HCT116 (cell line): ENCODE results near the gene PLRG1. TPM values are rescaled to one million over a fixed set of nuclear protein-coding genes. Genes with fewer than 3 reads are reported as not detected.

Experiments used
- ATAC-seq: fragments of 200-7000 bp; cut with Tn5 transposase; 2 replicates; pipeline ENCODE4 v1.9.1; 2020; ENCODE audit warnings: mild to moderate bottlenecking, moderate library complexity
- BruUV-seq: library from RNA; stranded (reverse); fragments of 400-500 nt; replicated peaks from 2 replicates; lab custom pipeline; 2021; lab: Mats Ljungman, UMichigan
- CTCF ChIA-PET: fragments of 300-600 bp; sonication (Branson Sonifier 250); formaldehyde crosslinking; loops from one replicate; lab custom pipeline; 2021; ENCODE audit warnings: antibody characterized with exemption; lab: Charles Lee
- POLR2A ChIA-PET: fragments of 300-600, 350-600 bp; sonication (Branson Sonifier 250); formaldehyde crosslinking; loops from one replicate; lab custom pipeline; 2021; ENCODE audit warnings: antibody characterized with exemption; lab: Charles Lee
- RAD21 ChIA-PET, 2 experiments: fragments of 300-600 bp; sonication (Branson Sonifier 250); formaldehyde crosslinking; loops; one replicate each; lab custom pipeline; 2023; ENCODE audit warnings: low total read pairs in 2 of 2; ENCODE audit not compliant: uncharacterized antibody in 2 of 2, unreplicated experiment in 2 of 2, low non-redundant PET in 1 of 2; lab: Charles Lee
- DNase-seq: peaks from one replicate; pipeline ENCODE4 v3.0.0-alpha.2; 2010; ENCODE audit warnings: low read depth, low spot score
- H2AFZ ChIP-seq: fragments of 200-600 bp; shearing (Covaris generic), sonication (generic); 2 replicates; pipeline ENCODE4 v1.6.1; 2017; ENCODE audit warnings: low read depth, mixed run types, mixed read lengths, antibody characterized with exemption, low read length; ENCODE audit not compliant: poor library complexity, severe bottlenecking
- H3K27ac ChIP-seq: 2 replicates; pipeline ENCODE4 v1.5.1; 2012; ENCODE audit warnings: low read depth, low read length
- H3K27me3 ChIP-seq: fragments of 200-600 bp; sonication (generic); 2 replicates; pipeline ENCODE4 v1.6.1; 2016; ENCODE audit warnings: mixed run types, low read length, mixed read lengths; ENCODE audit not compliant: insufficient read depth
- H3K36me3 ChIP-seq, 2 experiments: fragments of 200-500 bp in 1 of 2; fragments of 200-600 bp in 1 of 2; sonication (Bioruptor generic) in 1 of 2; sonication (generic) in 1 of 2; 2 replicates each; pipeline versions ENCODE4 v1.5.1 to v1.6.1; 2014 to 2016; ENCODE audit warnings: low read length in 2 of 2, inconsistent platforms in 1 of 2, mixed read lengths in 1 of 2, mixed run types in 1 of 2; ENCODE audit not compliant: insufficient read depth in 2 of 2, control insufficient read depth in 1 of 2
- H3K4me1 ChIP-seq, 2 experiments: fragments of 200-600 bp in 1 of 2; sonication (generic) in 1 of 2; 2 replicates each; pipeline versions ENCODE4 v1.5.1 to v1.6.1; 2012 to 2017; ENCODE audit warnings: low read length in 2 of 2, inconsistent platforms in 1 of 2, mild to moderate bottlenecking in 1 of 2, mixed read lengths in 1 of 2, mixed run types in 1 of 2, moderate library complexity in 1 of 2; ENCODE audit not compliant: insufficient read depth in 2 of 2, control insufficient read depth in 1 of 2
- H3K4me2 ChIP-seq: fragments of 200-600 bp; sonication (generic); 2 replicates; pipeline ENCODE4 v1.6.1; 2017; ENCODE audit warnings: mixed run types, low read length, mixed read lengths
- H3K4me3 ChIP-seq, 2 experiments: fragments of 200-600 bp in 1 of 2; sonication (generic) in 1 of 2; replicated peaks in 1 of 2; 2 replicates each; pipeline ENCODE4 v1.5.1; 2011 to 2016; ENCODE audit warnings: low read length in 2 of 2, control low read depth in 1 of 2, low read depth in 1 of 2, mild to moderate bottlenecking in 1 of 2, mixed read lengths in 1 of 2, mixed run types in 1 of 2
- H3K79me2 ChIP-seq: fragments of 200-600 bp; sonication (generic); 2 replicates; pipeline ENCODE4 v1.6.1; 2017; ENCODE audit warnings: mild to moderate bottlenecking, mixed run types, low read length, moderate library complexity, mixed read lengths; ENCODE audit not compliant: insufficient read depth
- H3K9ac ChIP-seq: fragments of 200-600 bp; sonication (generic); 2 replicates; pipeline ENCODE4 v1.6.1; 2016; ENCODE audit warnings: low read length, mixed read lengths
- H3K9me2 ChIP-seq: fragments of 200-600 bp; sonication (generic), shearing (Covaris generic); 2 replicates; pipeline ENCODE4 v1.6.1; 2017; ENCODE audit warnings: mixed run types, mild to moderate bottlenecking, moderate library complexity; ENCODE audit not compliant: insufficient read depth
- H3K9me3 ChIP-seq, 2 experiments: fragments of 200-500 bp in 1 of 2; fragments of 200-600 bp in 1 of 2; sonication (Bioruptor generic) in 1 of 2; sonication (generic) in 1 of 2; 2 replicates each; pipeline ENCODE4 v1.6.1; 2014 to 2017; ENCODE audit warnings: low read length in 2 of 2, mixed read lengths in 2 of 2, inconsistent platforms in 1 of 2, low read depth in 1 of 2, mild to moderate bottlenecking in 1 of 2, mixed run types in 1 of 2, moderate library complexity in 1 of 2; ENCODE audit not compliant: control insufficient read depth in 1 of 2, insufficient read depth in 1 of 2
- H4K20me1 ChIP-seq: fragments of 200-600 bp; sonication (generic), shearing (Covaris generic); 2 replicates; pipeline ENCODE4 v1.6.1; 2017; ENCODE audit warnings: mixed run types, mild to moderate bottlenecking, moderate library complexity; ENCODE audit not compliant: insufficient read depth
- CBX3 ChIP-seq: IDR thresholded peaks from 2 replicates; pipeline ENCODE4 v1.6.1; 2012; ENCODE audit warnings: low read depth
- EZH2 ChIP-seq: fragments of 200-600 bp; sonication (generic); IDR thresholded peaks from 2 replicates; pipeline ENCODE4 v1.6.1; 2017; ENCODE audit warnings: antibody characterized with exemption, mixed run types
- EZH2phosphoT487 ChIP-seq: fragments of 200-600 bp; IDR thresholded peaks from 2 replicates; pipeline ENCODE4 v1.6.1; 2018; ENCODE audit warnings: antibody characterized with exemption, borderline replicate concordance
- JUND ChIP-seq: IDR thresholded peaks from 2 replicates; pipeline ENCODE4 v1.6.1; 2012
- POLR2A ChIP-seq: IDR thresholded peaks from 2 replicates; pipeline ENCODE4 v1.7.0; 2011; ENCODE audit warnings: borderline replicate concordance; ENCODE audit not compliant: insufficient read depth, insufficient read length; ENCODE audit errors: extremely low read depth
- POLR2AphosphoS5 ChIP-seq: IDR thresholded peaks from 2 replicates; pipeline ENCODE4 v1.6.1; 2011; ENCODE audit warnings: mild to moderate bottlenecking, low read depth, low read length, moderate library complexity
- RAD21 ChIP-seq: IDR thresholded peaks from 2 replicates; pipeline ENCODE4 v1.6.1; 2012; ENCODE audit warnings: low read depth, mild to moderate bottlenecking
- SRF ChIP-seq: IDR thresholded peaks from 2 replicates; pipeline ENCODE4 v1.6.1; 2012; ENCODE audit warnings: low read depth
- ZFX ChIP-seq: fragments of 450-650 bp; IDR thresholded peaks from 2 replicates; pipeline ENCODE4 v1.6.1; 2017
- ZNF274 ChIP-seq: fragments of 200-500 bp; sonication (Bioruptor generic); IDR thresholded peaks from 2 replicates; pipeline ENCODE4 v1.6.1; 2014; ENCODE audit warnings: mild to moderate bottlenecking, low read depth, low read length, inconsistent platforms
- intact Hi-C: fragments of 100-400 bp; cut with micrococcal nuclease; formaldehyde crosslinking; loops from 2 replicates; pipeline ENCODE4 v1.10.0; 2022
- total RNA-seq: library from RNA; stranded (reverse); gene quantifications from one replicate; pipeline ENCODE4 v1.2.1, GENCODE V29; 2021; ENCODE audit not compliant: unreplicated experiment
- TF ChIP-seq, protein P1 (sequence below): IDR thresholded peaks from 2 replicates; pipeline ENCODE4 v1.6.1; 2012
- TF ChIP-seq, protein P2 (sequence below): IDR thresholded peaks from 2 replicates; pipeline ENCODE4 v1.6.1; 2011; ENCODE audit warnings: mild to moderate bottlenecking, low read length, moderate library complexity; ENCODE audit not compliant: insufficient replicate concordance; ENCODE audit errors: extremely low read depth

Gene PLRG1
- total RNA-seq, 1 experiment from 2014 or later = 141 TPM

- Histone ChIP-seq H2AFZ (no peak overlapping the region), H3K4me1 (no peaks in the 10 kb centered on the region), H3K9me2 (no peaks in the 10 kb centered on the region), H4K20me1 (no peaks in the 10 kb centered on the region), H3K79me2 (no peaks in the 10 kb centered on the region), H3K4me3 (no peak overlapping the region), H3K36me3 (no peaks in the 10 kb centered on the region), H3K9ac (no peak overlapping the region), H3K27ac (no peak overlapping the region), H3K4me2 (no peak overlapping the region), H3K9me3 (no peaks in the 10 kb centered on the region), H3K27me3 (peaks cover 15% of the 10 kb centered on the region)
- ATAC-seq (no peak), DNase-seq (no peak)
- intact Hi-C loops = loop anchor here (5.0 to 10.0 kb wide), 2 partner anchors 427 to 730 kb away; no protein-coding TSS in a partner anchor
- ChIA-PET POLR2A (no interaction called here), RAD21 (no interaction called here), CTCF (interaction anchor here (1.0 to 1.2 kb wide), 2 partner anchors 117 kb away, joined by 3 to 4 read pairs; no protein-coding TSS in a partner anchor)
- BruUV-seq = no TSS peak
- TF ChIP-seq, protein P1, sequence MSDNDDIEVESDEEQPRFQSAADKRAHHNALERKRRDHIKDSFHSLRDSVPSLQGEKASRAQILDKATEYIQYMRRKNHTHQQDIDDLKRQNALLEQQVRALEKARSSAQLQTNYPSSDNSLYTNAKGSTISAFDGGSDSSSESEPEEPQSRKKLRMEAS = no peak
- TF ChIP-seq POLR2A = no peak
- no peak for TF ChIP-seq SRF
- TF ChIP-seq POLR2AphosphoS5 = no peak
Measured at GRCh38 chr4:154502111-154502510, 48.1 kb downstream of the PLRG1 start.

- H3K36me3 ChIP-seq = no peaks in the 10 kb centered on the region
- ChIA-PET POLR2A (no interaction called here), CTCF (interaction anchor here (1.7 kb wide), 1 partner anchor 8 kb away, joined by 6 read pairs; no protein-coding TSS in a partner anchor), RAD21 (no interaction called here)
- no peak overlapping the region for H3K4me3 ChIP-seq
- no peak for DNase-seq
- H3K27me3 ChIP-seq = peaks cover 15% of the 10 kb centered on the region
- H3K9me3 ChIP-seq = no peaks in the 10 kb centered on the region
- no peaks in the 10 kb centered on the region for H4K20me1 ChIP-seq
- intact Hi-C loops = no loop called here
- no peak overlapping the region for H3K27ac ChIP-seq
- H3K9me2 ChIP-seq = no peaks in the 10 kb centered on the region
- no peak overlapping the region for H3K4me2 ChIP-seq
- no peaks in the 10 kb centered on the region for H3K4me1 ChIP-seq
- no peaks in the 10 kb centered on the region for H3K79me2 ChIP-seq
- H2AFZ ChIP-seq = no peak overlapping the region
- no peak for ATAC-seq
- H3K9ac ChIP-seq = no peak overlapping the region
- no TSS peak for BruUV-seq
- TF ChIP-seq ZFX (no peak), EZH2phosphoT487 (no peak), ZNF274 (no peak), RAD21 (no peak), CBX3 (no peak), SRF (no peak), EZH2 (no peak), POLR2AphosphoS5 (no peak), JUND (no peak)
- TF ChIP-seq, protein P2, sequence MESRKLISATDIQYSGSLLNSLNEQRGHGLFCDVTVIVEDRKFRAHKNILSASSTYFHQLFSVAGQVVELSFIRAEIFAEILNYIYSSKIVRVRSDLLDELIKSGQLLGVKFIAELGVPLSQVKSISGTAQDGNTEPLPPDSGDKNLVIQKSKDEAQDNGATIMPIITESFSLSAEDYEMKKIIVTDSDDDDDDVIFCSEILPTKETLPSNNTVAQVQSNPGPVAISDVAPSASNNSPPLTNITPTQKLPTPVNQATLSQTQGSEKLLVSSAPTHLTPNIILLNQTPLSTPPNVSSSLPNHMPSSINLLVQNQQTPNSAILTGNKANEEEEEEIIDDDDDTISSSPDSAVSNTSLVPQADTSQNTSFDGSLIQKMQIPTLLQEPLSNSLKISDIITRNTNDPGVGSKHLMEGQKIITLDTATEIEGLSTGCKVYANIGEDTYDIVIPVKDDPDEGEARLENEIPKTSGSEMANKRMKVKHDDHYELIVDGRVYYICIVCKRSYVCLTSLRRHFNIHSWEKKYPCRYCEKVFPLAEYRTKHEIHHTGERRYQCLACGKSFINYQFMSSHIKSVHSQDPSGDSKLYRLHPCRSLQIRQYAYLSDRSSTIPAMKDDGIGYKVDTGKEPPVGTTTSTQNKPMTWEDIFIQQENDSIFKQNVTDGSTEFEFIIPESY = no peak
Measured at GRCh38 chr4:154497889-154498288, 52.3 kb downstream of the PLRG1 start.
